HG03565 (cell line): ENCODE results near the gene TNXB.
"Not testable (repeated sequence)": the region's sequence is repeated elsewhere in the genome, so short reads cannot be mapped to it uniquely, and the experiment has no call there.

Experiments used
- ATAC-seq: cut with Tn5 transposase; IDR thresholded peaks from one replicate; pipeline ENCODE4 v1.9.1; 2021; ENCODE audit warnings: mild to moderate bottlenecking, moderate library complexity; ENCODE audit not compliant: unreplicated experiment

Gene TNXB

GRCh38 chr6:32112431-32112980 is 3.4 kb upstream of the TNXB start:
- ATAC-seq: no peak

- no peak for ATAC-seq
Measured at GRCh38 chr6:32111424-32112066, 2.4 kb upstream of the TNXB start.

GRCh38 chr6:32110632-32111031 is 1.5 kb upstream of the TNXB start:
- ATAC-seq: no peak

GRCh38 chr6:32109765-32110160 is 625 bp upstream of the TNXB start:
- no peak for ATAC-seq

- no peak for ATAC-seq
Measured at GRCh38 chr6:32108727-32109113, 418 bp downstream of the TNXB start.

- ATAC-seq: no peak
Measured at GRCh38 chr6:32108094-32108627, 977 bp downstream of the TNXB start.

GRCh38 chr6:32107406-32107805 is 1.7 kb downstream of the TNXB start:
- ATAC-seq: no peak

GRCh38 chr6:32105433-32105832 is 3.7 kb downstream of the TNXB start:
- no peak for ATAC-seq

- ATAC-seq: no peak
Measured at GRCh38 chr6:32102255-32102654, 6.9 kb downstream of the TNXB start.

GRCh38 chr6:32100251-32100650 is 8.9 kb downstream of the TNXB start:
- ATAC-seq: not testable (repeated sequence)

GRCh38 chr6:32097364-32097763 is 11.8 kb downstream of the TNXB start:
- ATAC-seq: no peak

GRCh38 chr6:32096394-32097258 is 12.5 kb downstream of the TNXB start:
- no peak for ATAC-seq

GRCh38 chr6:32096087-32096393 is 13.1 kb downstream of the TNXB start:
- no peak for ATAC-seq

- ATAC-seq: no peak
Measured at GRCh38 chr6:32095338-32096086, 13.6 kb downstream of the TNXB start.

- no peak for ATAC-seq
Measured at GRCh38 chr6:32092760-32093497, 16.2 kb downstream of the TNXB start.

- no peak for ATAC-seq
Measured at GRCh38 chr6:32089082-32089828, 19.9 kb downstream of the TNXB start.

- ATAC-seq: no peak
Measured at GRCh38 chr6:32088487-32089049, 20.6 kb downstream of the TNXB start.

- ATAC-seq: no peak
Measured at GRCh38 chr6:32087574-32088486, 21.3 kb downstream of the TNXB start.
